ENCODE measurements around the gene CCNT1. TPM values are rescaled to one million over a fixed set of nuclear protein-coding genes. Genes with fewer than 3 reads are reported as not detected.
"Not testable (repeated sequence)": the region's sequence is repeated elsewhere in the genome, so short reads cannot be mapped to it uniquely, and the experiment has no call there.

The CCNT1 gene
- total and polyA plus RNA-seq, 2 of the 4 experiments (the other 2 are of a cell fraction), result 9.0 to 74.0 TPM

GRCh38 chr12:48643011-48643410 is 73.5 kb downstream of the CCNT1 start:
- no peak overlapping the region for H3K9ac ChIP-seq (ENCODE audit: low read depth, low read length)
- no peak for TF ChIP-seq RAD21 (IDR thresholded peaks at IDR 0.05; ENCODE audit: low read length)
- TF ChIP-seq MAZ (IDR thresholded peaks at IDR 0.05; ENCODE audit: borderline replicate concordance, low read depth, low read length), result no peak
- peak; percentile 79 for TF ChIP-seq CEBPB (IDR thresholded peaks at IDR 0.05; ENCODE audit: low read depth, low read length)
- CTCF ChIA-PET, result no interaction called here
- H3K9me1 ChIP-seq (ENCODE audit: insufficient read depth, low read length), result no peaks in the 10 kb centered on the region
- no TSS peak for BruUV-seq (replicated peaks)
- no peak overlapping the region for H2AK5ac ChIP-seq (ENCODE audit: low read depth, low read length)
- WGBS, 2 experiments (ENCODE audit: extremely low coverage in 2 of 2, insufficient read length in 1 of 2), result no CpG with 5 or more reads among the region's 2 CpGs
- H3K4ac ChIP-seq (ENCODE audit: low read depth, low read length), result no peak overlapping the region
- H4K8ac ChIP-seq (ENCODE audit: low read depth in 2 of 2, low read length in 2 of 2), result no peak overlapping the region
- no peak overlapping the region for H3K4me3 ChIP-seq (ENCODE audit: insufficient read depth, low read depth, low read length)
- no peak overlapping the region for H2BK20ac ChIP-seq (ENCODE audit: low read depth, low read length)
- intact Hi-C loops (cut with micrococcal nuclease) (no loop called here), in situ Hi-C loops (cut with MboI; ENCODE audit: low sequenced_read_pairs) (no loop called here), dilution Hi-C loops (cut with HindIII; ENCODE audit: low sequenced_read_pairs, unreplicated experiment) (no loop called here)
- H2AFZ ChIP-seq (replicated peaks; ENCODE audit: low read length, poor library complexity), result no peak overlapping the region
- no peak overlapping the region for H3K27ac ChIP-seq (ENCODE audit: insufficient read depth, low read length)
- H3K56ac ChIP-seq (ENCODE audit: extremely low read depth, insufficient read depth, low read length), result no peak overlapping the region
- DNase-seq, result no peak
- no peaks in the 10 kb centered on the region for H3K4me1 ChIP-seq (ENCODE audit: control insufficient read depth, insufficient read depth, low read length)
- H3K36me3 ChIP-seq (ENCODE audit: control insufficient read depth, insufficient read depth, low read length), result peaks cover 3% of the 10 kb centered on the region; the same call in 1 of the 2 replicates
- no peak overlapping the region for H2BK5ac ChIP-seq (ENCODE audit: low read depth, low read length, poor library complexity, severe bottlenecking)
- no peaks in the 10 kb centered on the region for H4K20me1 ChIP-seq (ENCODE audit: insufficient read depth, low read length)
- no peak overlapping the region for H2BK120ac ChIP-seq (ENCODE audit: low read depth, low read length)
- H4K91ac ChIP-seq (ENCODE audit: insufficient read depth, low read depth, low read length), result no peak overlapping the region
- H3K27me3 ChIP-seq (ENCODE audit: control insufficient read depth, insufficient read depth, low read length), result no peaks in the 10 kb centered on the region
- H3K4me2 ChIP-seq (ENCODE audit: low read depth, low read length), result no peak overlapping the region
- POLR2A ChIA-PET (ENCODE audit: unreplicated experiment), result no interaction called here
- no peak overlapping the region for H2AK9ac ChIP-seq (replicated peaks; ENCODE audit: low read depth, low read length, poor library complexity)
- H4K5ac ChIP-seq (ENCODE audit: low read depth, low read length), result no peak overlapping the region
- no peak overlapping the region for H3K18ac ChIP-seq (ENCODE audit: low read depth, low read length)
- no peak for ATAC-seq (ENCODE audit: low read depth)
- H2BK15ac ChIP-seq (ENCODE audit: low read depth, low read length), result no peak overlapping the region
- H3K14ac ChIP-seq (replicated peaks; ENCODE audit: low read depth, low read length), result no peak overlapping the region
- no peaks in the 10 kb centered on the region for H3K79me1 ChIP-seq (ENCODE audit: low read depth in 1 of 2, low read length in 2 of 2)
- no peak overlapping the region for H3K23ac ChIP-seq (ENCODE audit: low read depth, low read length)
- no peaks in the 10 kb centered on the region for H3K9me3 ChIP-seq (ENCODE audit: control insufficient read depth, insufficient read depth, low read length)

GRCh38 chr12:48641752-48642555 is 74.6 kb downstream of the CCNT1 start:
- H2AK5ac ChIP-seq (ENCODE audit: low read depth, low read length); CTCF ChIA-PET; H3K18ac ChIP-seq (ENCODE audit: low read depth, low read length); in situ Hi-C loops (cut with MboI; ENCODE audit: low sequenced_read_pairs); H2AFZ ChIP-seq (replicated peaks; ENCODE audit: low read length, poor library complexity); H3K36me3 ChIP-seq (ENCODE audit: control insufficient read depth, insufficient read depth, low read length); ATAC-seq (ENCODE audit: low read depth); H2AK9ac ChIP-seq (replicated peaks; ENCODE audit: low read depth, low read length, poor library complexity); H2BK120ac ChIP-seq (ENCODE audit: low read depth, low read length); H2BK20ac ChIP-seq (ENCODE audit: low read depth, low read length); H3K4ac ChIP-seq (ENCODE audit: low read depth, low read length); H3K27ac ChIP-seq (ENCODE audit: insufficient read depth, low read length); H4K8ac ChIP-seq (ENCODE audit: low read depth in 2 of 2, low read length in 2 of 2); H2BK5ac ChIP-seq (ENCODE audit: low read depth, low read length, poor library complexity, severe bottlenecking); H3K4me2 ChIP-seq (ENCODE audit: low read depth, low read length); H3K23ac ChIP-seq (ENCODE audit: low read depth, low read length); H2BK15ac ChIP-seq (ENCODE audit: low read depth, low read length); H3K4me3 ChIP-seq (ENCODE audit: insufficient read depth, low read depth, low read length); dilution Hi-C loops (cut with HindIII; ENCODE audit: low sequenced_read_pairs, unreplicated experiment); H3K4me1 ChIP-seq (ENCODE audit: control insufficient read depth, insufficient read depth, low read length); intact Hi-C loops (cut with micrococcal nuclease); H3K79me1 ChIP-seq (ENCODE audit: low read depth in 1 of 2, low read length in 2 of 2); H3K9ac ChIP-seq (ENCODE audit: low read depth, low read length); BruUV-seq (replicated peaks); H4K20me1 ChIP-seq (ENCODE audit: insufficient read depth, low read length); H4K5ac ChIP-seq (ENCODE audit: low read depth, low read length); H4K91ac ChIP-seq (ENCODE audit: insufficient read depth, low read depth, low read length); POLR2A ChIA-PET (ENCODE audit: unreplicated experiment); H3K56ac ChIP-seq (ENCODE audit: extremely low read depth, insufficient read depth, low read length); H3K27me3 ChIP-seq (ENCODE audit: control insufficient read depth, insufficient read depth, low read length); DNase-seq; H3K9me3 ChIP-seq (ENCODE audit: control insufficient read depth, insufficient read depth, low read length); H3K14ac ChIP-seq (replicated peaks; ENCODE audit: low read depth, low read length); H3K9me1 ChIP-seq (ENCODE audit: insufficient read depth, low read length): not testable (repeated sequence)
- 100% methylated on average over 16 of the region's 54 CpGs; no CpG with 5 or more reads in 1 of the 2 experiments for WGBS, 2 experiments (ENCODE audit: extremely low coverage in 2 of 2, insufficient read length in 1 of 2)
